UCSD-AML1 (cell line): Measurements from ENCODE around the gene SLC19A1.

Experiments used
- DNase-seq: peaks from one replicate; lab custom pipeline; 2025; ENCODE audit not compliant: unreplicated experiment; lab: John Stamatoyannopoulos, UW

The SLC19A1 gene

DNA sequence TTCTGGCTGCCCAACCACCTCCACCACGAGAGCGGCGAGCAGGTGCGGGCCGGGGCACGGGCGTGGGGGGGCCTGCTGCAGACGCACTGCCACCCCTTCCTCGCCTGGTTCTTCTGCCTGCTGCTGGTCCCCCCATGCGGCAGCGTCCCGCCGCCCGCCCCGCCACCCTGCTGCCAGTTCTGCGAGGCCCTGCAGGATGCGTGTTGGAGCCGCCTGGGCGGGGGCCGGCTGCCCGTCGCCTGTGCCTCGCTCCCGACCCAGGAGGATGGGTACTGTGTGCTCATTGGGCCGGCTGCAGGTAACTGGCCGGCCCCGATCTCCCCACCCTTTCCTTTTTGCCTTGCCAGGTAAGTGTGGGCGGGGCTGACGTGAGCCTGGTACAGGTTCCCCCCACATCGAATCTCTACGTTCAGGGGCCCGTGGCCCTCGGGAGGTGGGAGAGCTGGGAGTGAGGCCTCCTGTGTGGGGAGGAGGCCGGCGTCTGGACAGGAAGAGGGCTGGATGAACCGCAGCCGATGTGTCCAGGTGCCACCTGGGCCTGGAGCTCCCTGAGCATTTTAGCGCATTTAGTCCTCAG lies 85.6 kb downstream of the SLC19A1 start:
- no peak for DNase-seq

DNA sequence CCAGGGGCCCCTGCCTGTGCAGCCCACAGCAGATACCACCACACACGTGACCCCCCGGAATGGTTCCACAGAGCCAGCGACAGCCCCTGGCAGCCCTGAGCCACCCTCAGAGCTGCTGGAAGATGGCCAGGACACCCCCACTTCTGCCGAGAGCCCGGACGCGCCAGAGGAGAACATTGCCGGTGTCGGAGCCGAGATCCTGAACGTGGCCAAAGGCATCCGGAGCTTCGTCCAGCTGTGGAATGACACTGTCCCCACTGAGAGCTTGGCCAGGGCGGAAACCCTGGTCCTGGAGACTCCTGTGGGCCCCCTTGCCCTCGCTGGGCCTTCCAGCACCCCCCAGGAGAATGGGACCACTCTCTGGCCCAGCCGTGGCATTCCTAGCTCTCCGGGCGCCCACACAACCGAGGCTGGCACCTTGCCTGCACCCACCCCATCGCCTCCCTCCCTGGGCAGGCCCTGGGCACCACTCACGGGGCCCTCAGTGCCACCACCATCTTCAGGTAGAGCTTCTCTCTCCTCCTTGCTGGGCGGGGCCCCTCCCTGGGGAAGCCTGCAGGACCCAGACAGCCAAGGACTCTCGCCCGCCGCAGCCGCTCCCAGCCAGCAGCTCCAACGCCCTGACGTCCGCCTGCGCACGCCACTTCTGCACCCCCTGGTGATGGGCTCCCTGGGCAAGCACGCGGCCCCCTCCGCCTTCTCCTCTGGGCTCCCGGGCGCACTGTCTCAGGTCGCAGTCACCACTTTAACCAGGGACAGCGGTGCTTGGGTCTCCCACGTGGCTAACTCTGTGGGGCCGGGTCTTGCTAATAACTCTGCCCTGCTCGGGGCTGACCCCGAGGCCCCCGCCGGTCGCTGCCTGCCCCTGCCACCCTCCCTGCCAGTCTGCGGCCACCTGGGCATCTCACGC lies 86.3 kb downstream of the SLC19A1 start:
- DNase-seq: no peak

DNA sequence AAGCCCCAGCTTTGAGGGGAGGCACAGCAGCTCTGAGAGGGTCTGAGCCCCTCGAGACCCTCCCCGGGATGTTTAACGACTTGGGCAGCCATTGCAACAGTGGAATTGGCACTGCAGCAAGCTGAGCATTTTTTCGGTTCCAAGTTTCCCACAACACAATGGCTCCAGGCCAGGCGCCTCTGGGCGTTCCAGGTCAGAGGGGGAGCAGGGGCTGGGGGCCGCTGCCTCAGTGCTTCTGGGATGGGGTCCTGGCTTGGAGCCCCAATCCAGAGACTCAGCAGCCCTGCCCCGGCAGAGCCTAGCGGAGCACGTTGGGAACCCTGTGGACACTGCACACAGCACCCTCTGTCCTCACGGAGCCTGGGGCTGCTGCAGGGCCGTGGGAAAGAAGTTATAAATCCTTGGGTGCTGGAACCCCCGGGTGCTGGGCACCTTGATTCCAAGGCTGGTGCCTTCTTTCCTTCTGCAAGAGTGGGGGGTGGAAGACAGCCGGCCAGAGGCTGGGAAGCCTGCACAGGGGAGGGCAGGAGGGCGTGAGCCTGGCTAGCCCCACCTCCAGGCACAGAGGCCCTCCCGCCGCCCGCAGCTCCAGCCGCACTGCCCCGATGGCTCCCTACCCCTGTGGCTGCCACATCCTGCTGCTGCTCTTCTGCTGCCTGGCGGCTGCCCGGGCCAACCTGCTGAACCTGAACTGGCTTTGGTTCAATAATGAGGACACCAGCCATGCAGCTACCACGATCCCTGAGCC lies 87.1 kb downstream of the SLC19A1 start:
- DNase-seq: peak; percentile 65

DNA sequence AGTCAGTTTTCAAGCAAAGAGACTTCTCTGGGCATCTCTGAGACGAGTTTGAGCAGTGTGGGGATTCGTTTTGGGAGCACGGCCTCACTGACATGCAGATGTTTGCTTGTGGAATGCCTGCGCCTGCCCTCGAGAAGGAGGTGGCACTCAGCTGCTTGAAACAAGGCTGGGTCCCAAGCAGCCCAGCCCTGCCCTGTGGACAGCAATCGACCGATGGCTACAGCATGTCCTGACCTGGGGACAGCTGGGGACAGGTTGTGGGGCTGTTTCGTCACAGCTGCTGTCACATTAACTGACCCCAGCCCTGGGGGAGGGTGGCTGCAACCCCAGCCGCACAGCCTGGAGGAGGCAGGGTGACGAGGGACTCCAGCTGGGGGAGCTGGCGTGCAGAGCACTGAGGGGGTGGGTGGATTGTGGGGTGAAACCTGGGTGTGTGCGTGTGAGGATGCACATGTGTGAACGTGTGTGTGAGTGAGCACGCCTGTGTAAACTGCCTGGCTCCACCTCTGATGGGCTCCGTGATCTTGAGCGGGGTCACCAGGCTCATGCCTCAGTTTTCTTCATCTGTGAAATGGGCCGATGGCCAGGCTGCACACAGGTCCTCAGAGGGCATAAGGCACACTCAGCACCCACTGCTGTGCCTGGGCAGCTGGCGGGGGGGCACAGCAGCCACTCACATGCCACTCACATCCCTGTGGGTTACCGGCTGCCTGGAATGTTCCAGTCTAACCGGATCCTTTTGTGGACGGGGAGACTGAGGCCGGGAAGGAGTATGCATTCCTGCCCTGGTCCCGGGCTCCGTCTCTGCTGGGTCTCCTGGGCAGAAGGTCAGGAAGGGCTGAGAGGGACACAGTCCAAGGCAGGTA lies 87.9 kb downstream of the SLC19A1 start:
- DNase-seq: no peak

DNA sequence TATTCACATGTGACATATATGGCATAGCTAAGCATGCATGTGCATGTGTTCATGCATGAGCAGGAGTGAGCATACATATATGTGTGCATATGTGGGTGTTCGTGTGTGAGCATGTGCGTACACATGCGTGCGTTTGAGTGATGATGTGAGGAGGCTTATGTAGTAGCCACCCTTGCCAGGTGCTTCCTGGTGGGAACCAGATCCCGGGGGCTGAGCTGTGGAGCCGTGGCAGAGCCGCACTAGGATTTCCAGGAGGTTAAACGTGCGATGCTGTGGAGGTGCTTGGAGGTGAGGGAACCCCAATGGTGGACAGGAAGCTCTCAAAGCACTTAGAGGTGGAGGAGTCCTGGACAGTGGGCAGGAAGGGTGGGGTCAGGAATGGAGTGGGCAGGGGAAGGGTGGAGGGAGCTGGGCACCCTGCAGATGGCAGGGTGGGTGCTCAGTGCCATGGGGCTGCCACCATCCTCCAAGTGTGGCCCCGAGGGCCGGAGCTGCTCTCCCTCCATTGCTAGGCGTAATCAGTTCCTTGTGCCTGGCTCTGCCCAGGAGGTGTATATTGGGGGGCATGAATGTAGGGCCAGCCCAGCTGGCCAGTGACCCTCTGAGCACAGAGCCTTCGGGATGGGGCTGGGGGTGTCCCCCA lies 88.8 kb downstream of the SLC19A1 start:
- DNase-seq: no peak

DNA sequence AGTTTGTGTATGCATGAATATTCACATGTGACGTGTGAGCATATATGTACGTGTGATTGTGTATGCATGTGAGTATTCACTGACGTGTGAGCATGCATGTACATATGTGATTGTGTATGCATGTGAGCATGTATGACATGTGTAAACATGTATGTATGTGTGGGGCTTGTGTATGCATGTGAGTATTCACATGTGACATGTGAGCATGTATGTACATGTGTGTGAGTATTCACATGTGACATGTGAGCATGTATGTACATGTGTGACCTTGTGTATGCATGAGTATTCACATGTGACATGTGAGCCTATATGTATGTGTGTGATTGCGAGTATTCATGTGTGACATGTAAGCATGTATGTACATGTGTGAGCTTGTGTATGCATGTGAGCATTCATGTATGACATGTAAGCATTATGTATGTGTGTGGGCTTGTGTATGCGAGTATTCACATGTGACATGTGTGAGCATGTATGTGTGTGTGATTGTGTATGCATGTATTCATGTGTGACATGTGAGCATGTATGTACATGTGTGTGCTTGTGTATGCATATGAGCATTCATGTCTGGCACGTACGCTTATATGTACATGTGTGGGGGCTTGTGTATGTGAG lies 89.4 kb downstream of the SLC19A1 start:
- DNase-seq: no peak

DNA sequence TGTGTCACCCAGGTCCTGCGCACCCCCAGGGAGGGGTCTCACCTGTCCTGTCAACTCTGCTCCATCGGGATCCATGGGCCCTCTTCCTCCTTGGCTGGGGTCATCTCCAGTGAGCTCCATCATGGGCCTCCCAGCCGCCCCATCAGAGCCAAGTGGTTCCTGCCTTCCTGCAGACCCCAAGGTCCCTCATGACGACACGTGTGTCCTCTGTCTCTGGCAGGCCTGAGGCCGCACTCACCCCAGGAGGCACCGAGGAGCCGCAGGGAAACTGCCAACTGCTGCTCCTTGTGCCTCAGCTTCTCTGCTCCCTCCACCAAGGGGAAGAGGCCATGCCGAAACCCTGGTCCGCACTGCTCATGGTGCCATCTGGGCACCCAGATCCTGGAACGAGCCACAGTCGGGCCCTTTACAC lies 90.5 kb downstream of the SLC19A1 start:
- no peak for DNase-seq

DNA sequence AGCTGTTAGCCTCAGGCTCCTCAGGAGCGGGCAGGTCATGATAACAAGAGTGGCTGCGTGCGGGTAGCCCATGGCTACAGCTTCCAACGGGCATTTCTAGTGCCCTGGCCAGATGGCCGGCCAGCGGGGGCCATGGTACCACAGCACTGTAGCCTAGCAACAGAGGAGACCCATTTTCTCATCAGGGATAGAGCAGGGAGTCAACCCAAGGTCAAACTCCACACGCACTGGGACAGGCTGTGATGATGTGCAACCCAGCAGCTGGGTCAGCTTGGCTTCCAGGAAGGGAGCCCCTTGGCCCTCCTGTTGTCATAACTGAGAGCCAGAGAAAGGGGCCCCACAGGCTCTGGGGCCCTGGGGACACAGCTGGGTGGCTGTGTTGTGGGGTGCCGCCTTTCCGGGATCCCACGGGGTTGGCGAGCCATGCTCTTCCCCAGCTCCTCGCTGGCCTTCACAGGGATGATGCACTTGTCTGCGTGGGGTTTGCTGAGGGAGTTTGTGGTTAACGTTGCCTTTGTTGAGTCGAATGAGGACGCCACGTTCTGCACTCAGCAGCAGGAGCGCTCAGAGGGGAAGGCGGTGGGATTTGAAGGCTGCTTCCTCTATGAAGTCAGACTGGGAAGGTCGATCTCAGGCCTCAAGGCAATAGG lies 91.0 kb downstream of the SLC19A1 start:
- DNase-seq: no peak

DNA sequence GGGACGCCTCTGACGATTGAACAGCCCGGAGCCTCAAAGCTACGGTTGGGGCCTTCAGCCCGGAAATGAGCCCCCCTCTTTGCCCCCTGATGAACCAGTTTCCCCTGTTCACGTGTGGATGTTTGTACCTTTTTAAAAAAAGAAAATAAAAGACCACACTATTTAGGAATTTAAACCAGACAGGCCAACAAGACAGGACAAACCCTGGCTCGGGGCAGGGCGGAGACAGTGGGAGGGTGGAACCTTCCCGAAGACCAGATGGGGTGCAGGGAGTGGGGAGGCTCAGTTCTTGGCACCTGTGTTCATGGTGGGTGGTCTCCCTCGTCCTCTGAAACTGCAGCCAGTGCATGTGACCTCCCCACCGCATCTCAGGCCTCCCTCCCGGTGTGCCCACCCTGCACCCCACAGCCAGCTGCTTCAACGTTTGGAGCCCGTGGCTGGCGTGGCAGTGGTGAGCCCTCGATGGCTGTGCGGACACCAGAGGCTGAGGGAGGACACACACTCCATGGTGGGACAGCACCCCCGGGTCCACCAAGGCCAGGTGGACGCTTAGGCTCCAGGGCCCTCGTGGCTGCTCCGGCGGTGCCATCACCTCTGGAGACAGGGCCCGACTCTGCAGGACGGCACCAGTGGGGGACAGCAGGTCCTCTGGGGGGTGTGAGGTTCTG lies 91.7 kb downstream of the SLC19A1 start:
- DNase-seq: no peak

DNA sequence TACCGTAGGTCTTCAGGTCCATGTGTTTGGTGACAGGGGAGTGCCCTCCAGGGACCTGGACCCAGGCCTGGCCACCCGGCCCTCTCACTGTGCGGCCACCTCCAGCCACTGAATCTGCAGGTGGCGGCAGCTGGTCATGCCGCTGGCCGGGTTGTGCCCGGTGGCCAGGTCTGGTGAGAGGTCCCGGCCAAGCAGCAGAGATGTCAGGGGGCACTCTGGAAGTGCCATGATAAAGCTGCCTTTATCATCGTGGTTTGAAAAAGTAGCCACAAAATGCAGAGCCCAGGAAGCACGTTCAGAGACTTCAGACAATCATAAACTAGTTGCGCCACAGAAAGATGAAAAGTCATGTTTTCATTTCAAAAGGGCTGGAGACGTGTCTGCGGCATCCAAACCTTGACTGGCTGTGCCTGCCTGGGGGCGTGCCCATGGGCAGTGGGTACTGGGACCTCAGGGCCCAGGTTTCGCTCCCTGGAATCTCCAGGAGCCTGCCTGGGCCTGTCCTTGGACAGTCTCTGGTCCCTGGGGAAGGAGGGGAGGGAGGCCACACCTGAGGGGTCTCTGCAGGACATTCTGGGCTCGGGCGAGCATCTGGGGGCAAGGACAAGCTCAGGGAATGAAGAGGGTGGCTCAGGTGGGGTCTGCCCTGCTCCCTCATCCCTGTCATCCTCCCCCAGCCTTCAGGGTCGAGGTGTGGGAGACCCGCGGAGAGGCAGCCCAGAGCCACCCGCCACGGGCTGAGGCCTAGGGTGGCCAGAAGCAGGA lies 92.4 kb downstream of the SLC19A1 start:
- no peak for DNase-seq

DNA sequence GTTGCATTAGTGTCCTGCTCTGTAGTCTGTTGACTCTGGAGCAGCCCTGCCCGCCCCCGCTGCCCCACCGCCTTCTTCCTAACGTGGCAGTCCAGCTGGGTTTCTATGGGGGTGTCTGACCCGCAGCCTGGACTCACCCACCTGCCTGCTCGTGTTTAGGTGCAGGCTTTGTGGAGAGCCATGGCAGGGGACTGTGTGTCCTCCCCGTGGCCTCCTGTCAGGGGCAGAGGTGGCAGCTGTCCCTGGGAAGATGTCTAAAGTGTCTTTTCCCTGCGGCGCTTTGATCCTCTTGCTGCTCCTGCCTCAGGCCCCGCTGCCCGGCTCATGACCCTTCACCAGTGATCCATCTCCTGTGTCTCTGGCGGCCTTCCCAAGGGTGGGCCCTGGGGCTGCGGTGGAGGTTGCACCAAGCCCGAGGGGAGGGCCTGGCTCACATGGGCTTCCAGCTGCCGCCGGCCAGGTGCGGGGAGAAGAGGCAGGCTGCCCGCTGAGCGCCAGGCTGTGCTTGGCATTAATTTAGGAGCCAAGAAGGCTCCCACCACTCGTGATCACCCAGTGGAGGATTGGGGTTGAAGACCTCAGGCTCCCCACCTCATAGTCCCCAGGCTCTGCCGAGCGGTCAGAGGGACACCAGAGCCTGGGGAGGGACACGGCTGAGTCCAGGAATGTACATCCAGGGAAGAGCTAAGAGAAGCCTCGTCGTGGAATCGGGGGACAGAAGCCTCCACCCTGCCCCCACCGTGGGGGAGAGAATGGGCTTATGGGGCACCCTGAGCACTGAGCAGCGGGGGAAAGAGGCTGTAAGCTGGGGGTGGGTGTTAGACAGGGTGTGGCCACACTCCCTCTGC lies 93.2 kb downstream of the SLC19A1 start:
- DNase-seq: no peak

DNA sequence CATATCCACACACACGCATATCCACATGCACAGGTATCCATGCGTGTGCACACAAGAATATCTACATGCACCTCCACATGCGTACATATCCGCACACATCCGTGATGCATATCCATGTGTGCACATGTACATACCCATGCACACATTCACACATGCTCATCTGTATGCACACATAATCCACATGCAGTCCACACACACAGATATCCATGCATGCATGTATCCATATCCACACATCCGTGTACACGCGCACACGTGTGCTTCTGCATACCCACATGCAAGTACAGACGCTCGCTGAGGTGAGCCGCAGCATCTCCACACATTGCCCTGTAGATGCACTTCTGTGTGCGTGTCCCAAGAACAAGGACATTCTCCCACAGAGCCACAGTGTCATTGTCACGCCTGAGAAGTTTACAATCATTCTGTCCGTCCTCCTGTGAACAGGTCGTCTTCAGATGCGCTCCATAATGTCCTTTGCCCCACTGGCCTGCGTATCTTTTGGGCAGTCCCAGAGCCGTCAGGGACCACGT lies 93.9 kb downstream of the SLC19A1 start:
- no peak for DNase-seq
